GM19035 (cell line): ENCODE measurements around the gene DOCK6.

Source experiments
- ATAC-seq: cut with Tn5 transposase; IDR thresholded peaks from one replicate; pipeline ENCODE4 v1.9.1; 2021; ENCODE audit not compliant: unreplicated experiment

Gene DOCK6

DNA sequence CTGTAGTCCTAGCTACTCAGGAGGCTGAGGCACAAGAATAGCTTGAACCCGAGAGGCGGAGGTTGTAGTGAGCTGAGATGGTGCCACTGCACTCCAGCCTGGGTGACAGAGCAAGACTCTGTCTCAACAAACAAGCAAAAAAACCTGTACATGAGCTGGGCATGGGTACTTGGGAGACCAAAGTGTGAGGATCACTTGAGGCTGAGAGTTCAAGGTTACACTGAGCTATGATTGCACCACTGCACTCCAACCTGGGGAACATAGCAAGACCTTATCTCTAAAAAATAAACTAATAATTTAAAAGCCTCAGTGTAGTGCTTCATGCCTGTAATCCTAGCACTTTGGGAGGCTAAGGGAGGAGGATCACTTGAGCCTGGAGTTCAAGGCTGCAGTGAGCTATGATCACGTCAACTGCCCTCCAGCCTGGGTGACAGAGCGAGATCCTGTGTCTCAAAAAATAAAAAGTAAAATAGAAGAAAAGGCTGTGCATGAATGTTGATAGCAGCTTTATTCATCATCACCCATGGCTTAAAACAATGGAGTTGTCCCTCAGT lies 12.3 kb upstream of the DOCK6 start:
- ATAC-seq: no peak

DNA sequence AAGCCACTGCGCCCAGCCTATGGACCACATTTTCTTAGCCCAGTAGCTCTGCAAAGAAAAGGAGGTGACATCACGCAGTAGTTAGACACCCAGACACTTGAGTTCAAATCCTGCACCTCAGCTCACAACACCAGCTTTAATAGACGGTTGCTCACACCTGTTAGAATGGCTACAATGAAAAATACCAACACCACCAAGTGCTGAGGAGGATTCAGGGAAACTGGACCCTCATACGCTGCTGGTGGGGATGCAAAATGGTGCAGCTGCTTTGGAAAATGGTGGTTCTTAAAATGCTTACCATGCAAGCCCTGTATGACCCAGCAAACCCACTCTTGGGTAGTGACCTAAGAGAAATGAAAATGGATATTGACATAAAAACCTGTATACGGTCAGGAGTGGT lies 11.7 kb upstream of the DOCK6 start:
- ATAC-seq: no peak

DNA sequence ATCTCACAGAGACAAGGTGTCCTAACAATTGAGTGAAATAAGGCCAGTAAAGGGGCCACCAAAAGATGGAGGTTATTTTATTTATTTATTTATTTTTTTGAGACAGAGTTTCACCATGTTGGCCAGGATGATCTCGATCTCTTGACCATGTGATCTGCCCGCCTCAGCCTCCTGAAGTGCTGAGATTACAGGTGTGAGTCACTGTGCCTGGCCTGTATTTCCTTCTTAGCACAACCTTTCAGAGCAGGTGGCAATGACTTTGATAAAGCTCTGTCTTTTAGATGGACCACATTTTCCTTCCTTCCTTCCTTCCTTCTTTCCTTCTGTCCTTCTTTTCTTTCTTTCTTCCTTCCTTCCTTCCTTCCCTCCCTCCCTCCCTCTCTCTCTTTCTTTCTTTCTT lies 11.0 kb upstream of the DOCK6 start:
- ATAC-seq: no peak

DNA sequence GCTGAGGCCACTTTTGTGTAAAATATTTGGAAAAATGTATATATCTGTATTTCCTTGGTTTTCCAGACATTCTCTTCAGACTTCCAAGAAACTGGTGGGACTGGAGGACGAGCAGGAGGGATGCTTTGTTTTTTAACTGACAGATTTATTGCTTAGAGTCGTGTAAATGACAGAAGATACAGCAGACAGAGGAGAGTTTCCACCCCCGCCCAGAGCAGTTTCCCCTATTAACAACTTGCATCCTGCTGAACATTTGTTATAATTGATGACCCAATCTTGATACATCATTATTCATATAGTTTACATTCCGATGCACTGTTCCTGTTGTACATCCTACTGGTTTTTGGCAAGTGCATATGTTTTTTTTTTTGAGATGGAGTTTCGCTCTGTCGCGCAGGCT lies 7.1 kb upstream of the DOCK6 start:
- no peak for ATAC-seq

DNA sequence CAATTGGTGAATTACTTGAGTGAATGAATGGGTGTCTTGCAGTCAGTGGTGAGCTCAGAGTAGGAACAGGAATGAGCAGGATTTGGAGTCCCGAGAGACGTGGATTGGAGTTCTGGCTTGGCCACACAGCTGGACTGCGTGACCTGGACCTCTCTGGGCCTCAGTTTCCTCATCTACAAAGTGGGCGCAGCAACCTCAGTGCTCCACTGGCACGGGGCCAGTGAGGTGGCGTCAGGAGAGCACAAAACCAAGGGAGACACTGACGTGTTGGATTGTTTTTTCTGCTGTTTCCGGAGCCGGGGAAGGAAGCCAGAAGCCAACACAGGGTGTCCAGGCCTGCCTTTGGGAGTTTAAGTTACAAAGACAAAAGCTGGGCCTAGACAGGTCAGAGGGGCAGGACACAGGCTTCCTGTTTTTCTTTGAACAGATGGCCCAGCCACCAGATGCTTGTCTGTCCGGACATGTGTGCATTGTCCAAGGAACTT lies 6.5 kb upstream of the DOCK6 start:
- ATAC-seq: no peak

DNA sequence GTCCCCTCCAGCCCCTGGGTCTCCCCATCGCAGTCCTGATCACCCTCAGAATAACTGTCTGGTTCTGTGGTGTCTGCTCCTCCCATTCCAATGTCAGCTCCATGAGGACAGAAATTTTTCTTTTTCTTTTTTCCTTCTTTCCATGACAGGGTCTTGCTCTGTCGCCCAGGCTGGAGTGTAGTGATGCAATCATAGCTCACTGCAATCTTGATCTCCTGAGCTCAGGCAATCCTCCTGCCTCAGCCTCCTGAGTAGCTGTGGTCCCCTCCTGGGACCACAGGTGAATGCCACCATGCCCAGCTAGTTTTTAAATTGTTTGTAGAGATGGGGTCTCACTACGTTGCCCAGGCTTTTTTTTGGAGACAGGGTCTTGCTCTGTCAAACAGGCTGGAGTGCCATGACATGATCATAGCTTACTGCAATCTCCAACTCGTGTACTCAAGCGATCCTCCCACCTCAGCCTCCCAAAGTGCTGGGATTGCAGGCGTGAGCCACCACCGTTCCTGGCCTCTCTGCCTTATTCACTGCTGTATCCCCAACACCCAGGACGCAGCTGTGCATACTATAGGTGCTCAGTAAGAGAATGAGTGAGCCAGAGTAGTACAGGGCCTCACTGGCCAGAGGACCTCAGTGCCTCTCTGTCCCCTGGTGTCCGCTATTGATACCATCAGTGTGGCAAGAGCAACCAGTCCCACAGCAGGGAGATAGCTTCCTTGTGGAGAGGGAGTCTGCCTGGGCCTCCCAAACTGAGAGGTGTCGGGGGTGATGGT lies 5.2 kb upstream of the DOCK6 start:
- no peak for ATAC-seq

DNA sequence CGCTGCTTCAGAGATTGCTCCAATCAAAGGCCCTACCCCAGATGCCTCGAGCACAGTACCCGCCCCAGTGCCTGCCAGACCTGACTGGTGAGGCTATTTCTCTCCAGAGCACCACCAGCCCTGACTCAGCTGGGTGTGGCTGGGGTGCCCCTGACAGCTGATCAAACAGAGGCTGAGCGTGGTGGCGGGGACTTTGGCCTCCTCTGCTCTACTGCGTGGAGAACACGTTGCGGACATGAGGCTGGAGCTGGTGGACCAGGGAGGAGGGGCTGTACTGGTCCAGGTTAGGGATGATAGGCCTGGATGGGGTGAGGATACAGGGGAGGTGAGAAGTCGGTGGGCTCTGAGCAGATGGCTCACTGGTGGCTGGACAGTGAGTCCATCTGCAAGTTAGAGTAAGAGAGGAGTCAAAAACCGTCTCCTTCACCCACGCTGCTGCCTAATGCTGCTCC lies 3.5 kb upstream of the DOCK6 start:
- ATAC-seq: no peak

DNA sequence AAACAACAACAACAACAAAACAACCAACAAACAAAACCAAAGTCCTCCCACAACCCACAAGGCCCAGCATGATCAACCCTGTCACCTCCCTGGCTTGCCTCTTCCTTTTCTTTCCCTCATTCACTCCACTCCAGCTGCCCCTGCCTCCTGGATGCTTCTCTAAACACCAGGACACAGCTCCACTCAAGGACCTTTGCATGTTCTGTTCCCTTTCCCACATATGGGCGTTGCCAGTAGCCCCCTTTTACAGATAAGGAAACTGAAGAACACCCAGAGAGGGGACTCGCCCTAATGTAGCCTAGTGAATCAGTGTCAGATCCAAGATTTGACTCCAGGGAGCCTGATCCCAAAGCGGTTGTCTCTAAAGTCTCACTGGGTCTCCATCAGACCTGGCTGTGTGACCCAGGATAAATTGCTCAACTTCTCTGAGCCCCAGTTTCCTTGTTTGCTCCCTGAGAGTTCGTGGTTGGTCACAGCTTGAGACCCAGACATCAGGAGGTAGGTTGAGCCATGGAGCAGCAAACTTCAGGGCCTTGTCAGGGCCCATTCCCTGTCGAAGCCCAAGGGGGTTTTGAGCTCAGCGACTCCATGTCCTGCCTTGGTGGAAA lies 3.0 kb upstream of the DOCK6 start:
- ATAC-seq: no peak

DNA sequence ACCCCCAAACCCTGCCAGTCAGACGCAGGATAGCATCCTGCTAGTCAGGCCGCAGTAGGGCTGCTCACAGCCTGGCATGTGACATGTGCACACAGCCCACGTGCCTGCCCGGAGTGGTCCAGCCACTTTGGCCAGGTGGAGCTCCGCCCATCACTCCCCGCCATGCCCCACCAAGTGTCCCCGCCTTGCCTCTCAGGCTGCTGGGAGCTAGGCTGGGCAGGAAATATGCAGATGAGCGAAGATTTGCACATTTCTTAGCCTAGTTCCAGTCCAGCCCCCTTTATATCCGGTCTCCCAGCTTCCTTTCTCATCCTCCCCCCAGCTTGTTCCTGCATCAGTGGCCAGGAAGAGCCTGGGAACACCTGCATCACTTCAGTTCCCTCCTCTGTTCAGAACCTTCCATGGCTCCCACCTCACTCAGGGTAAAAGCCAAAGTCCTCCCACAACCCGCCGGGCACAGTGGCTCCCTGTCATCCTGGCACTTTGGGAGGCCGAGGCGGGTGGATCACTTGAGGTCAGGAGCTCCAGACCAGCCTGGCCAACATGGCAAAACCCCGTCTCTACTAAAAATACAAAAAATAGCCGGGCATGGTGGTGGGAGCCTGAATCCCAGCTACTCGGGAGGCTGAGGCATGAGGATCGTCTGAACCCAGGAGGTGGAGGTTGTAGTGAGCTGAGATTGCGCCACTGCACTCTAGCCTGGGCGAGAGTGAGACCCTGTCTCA lies 2.3 kb upstream of the DOCK6 start:
- no peak for ATAC-seq

DNA sequence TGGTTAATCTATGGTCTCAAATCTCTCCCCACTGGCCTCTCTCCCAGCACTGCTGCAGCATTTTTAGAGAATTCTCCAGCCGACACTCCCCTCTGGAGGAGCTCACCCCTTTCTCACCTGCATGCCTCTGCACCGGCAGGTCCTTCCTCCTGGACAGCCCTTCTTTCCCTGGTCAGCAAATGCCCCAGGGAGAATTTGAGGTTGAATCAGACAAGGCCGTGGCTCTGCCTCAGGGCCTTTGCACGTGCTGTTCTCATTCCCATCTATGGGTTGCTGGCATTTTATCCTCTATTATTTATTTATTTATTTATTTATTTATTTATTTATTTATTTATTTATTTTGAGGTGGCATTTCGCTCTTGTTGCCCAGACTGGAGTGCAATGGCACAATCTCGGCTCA lies 1.4 kb upstream of the DOCK6 start:
- no peak for ATAC-seq

DNA sequence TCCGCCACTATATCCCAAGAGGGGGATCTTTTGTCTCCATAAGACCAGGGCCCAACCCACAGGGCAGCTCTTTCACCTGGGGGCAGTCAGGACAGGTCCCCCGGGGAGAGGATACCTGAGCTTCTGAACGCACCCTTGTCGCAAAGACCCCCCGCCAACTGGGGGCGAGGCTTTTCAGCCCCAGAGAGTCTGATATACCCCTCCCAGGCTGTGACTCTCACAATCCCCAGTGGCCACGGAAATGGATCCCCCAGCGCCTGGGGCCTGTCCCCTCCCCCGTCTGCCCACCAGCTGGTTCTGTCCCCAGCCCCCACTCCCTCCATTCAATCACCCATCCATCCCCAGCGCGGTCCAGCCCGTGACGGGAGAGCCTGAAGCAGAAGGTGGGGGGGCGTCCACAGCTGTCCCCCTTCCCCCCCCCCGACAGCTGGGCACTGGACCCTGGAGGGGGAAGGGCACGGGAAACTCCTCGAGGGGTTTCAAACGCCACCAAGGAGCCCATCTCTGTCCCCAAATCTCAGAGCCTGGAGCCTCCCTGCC lies 823 bp downstream of the DOCK6 start:
- ATAC-seq: no peak

DNA sequence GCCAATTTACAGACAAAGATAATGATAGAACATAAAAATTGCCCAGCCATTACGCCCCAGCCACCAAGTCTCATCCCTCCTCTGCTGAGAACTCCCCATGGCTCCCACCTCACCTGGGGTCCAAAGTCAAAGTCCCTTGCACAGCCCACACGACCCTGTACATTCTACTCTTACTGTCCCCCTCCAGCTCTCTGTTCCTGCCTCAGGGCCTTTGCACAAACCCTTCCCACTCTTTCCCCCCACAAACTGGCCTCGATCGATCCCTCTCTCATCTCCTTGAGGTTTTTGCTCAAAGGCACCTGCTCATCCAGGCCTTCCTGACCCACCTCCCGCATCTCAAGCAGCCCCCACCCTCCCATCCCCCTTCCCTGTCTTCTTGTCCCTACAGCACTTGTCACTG lies 1.3 kb downstream of the DOCK6 start:
- no peak for ATAC-seq

DNA sequence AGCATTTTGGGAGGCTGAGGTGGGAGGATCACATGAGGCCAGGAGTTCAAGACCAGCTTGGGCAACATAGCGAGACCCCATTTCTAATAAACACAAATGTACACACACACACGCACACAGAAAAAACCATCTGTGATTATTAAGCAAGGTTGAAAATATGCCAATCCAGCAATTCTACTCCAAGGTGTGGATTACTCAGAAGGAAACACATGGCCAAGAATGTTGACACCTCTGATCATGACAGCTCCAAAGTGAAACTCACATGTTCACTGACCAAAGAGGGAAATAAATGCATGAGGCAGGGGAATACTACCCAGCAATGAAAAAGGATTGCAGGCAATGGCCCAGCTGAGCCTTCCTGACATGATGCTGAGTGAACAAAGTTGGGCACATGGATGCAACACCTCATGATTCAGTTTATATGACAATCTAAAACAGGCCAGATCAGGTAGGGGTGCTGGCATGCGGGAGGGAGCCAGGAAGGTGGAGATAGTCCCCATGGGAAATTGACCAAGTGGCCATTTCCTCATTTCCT lies 4.4 kb downstream of the DOCK6 start:
- ATAC-seq: no peak

DNA sequence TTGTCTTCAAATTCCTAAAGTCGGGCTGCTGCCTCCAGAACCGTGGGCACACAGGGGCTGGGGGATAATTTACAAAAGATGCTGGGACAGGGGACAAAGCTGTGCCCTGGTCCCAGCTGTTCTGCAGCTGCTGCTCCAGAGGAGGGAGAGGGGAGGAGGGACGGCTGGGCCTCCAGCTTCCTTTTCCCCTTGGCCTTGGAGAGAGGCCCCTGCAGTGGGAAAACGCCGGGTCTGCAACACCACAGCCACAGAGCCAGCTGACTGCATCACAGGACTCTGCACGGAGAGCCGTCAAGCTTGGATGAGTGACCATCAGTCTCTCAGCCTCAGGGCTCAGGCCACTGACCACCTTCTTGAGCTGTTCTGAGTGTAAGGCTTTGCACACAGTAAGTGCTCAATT lies 6.1 kb downstream of the DOCK6 start:
- no peak for ATAC-seq

DNA sequence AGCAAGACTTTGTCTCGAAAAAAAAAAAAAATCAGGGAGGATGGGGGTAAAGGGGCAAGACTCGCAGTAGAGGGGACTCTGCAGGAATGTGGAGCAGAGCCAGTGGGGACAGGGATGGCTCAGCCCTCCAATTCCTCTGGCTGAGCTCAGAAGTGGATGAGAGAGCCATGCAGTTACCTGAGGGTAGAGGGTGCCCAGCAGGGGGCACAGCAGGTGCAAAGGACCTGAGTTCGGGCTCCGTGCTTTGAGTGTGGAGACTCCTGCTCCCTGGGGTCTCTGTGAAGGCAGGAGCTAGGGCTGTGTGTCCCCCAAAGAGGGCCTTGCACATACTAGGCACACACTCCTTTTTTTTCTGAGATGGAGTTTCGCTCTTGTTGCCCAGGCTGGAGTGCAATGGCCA lies 7.7 kb downstream of the DOCK6 start:
- ATAC-seq: no peak

DNA sequence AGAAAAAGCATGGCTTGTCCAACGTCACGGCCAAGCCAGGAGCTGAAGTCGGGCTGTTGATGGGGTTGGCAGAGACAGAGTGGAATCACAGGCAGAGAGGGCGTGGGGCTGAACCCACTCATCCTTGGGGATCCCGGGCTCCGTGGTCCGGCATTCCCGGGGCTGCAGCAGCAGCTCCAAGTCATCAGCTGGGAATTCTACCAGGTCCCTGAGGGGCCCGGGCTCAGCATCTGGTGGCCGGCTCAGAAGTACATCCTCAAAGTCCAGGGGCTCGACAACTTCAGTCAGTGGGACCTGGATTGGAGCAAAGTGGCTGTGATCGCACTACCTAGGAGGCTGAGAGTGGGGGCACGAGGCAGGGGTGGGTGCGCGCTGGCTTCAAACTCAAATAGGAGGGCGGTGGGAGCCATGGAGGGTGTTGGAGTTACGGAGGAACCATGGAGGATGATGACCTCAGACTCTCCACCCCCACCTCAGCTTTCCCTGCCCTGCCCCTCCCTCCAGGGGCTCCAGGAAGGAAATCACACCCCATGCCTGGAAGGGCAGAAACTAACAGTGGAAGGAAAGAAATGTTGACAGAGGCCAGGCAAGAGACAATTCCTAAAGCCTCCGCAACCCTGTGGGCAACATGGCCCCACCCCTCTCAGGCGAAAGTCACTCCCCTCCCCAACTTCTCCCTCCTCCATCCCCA lies 9.5 kb downstream of the DOCK6 start:
- no peak for ATAC-seq

DNA sequence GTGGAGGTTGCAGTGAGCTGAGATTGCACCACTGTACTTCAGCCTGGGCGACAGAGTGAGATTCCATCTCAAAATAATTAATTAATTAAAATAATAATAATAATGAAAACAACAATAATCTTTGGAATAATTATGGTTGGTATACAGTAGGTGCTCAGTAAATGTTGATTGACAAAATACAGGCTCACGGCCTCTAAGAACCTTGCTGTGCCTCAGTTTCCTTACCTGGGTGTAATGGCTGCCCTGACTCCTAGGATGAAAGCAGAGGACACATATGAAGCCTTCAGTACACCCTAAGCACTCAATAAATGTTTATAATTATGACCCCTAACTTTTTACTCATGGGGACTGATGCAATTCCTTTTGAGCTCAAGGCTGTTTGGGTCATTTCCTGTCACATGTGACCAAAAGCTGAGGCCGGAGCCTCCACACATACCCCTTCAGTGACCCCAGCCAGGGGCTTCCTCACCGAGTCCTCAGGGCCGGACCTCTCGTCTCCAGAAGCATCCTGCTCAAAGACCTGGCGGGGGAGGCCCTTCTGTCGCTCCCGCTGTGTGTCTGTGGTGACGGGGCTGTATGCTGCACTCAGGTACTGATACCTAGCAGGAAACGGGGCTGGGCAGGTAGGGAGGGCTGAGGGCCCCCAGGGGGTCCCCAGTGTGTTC lies 10.5 kb downstream of the DOCK6 start:
- no peak for ATAC-seq

DNA sequence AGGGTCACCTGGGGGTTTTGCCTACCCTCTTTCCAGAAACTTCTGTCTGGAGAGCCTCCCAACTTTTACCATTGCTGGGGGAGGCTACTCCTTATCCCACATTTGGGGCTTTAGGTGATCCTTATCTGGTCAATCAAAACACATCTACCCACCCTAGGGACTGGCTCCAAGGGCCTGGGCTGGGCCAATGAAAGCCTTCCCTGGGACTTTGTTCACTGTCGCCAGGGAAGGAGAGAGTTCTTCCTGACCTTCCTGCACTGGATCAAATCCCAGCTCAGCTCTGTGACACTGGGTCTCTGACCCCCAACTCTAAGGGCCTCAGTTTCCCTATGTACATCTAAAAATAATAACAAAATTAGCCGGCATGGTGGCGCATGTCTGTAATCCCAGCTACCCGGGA lies 11.1 kb downstream of the DOCK6 start:
- ATAC-seq: no peak

DNA sequence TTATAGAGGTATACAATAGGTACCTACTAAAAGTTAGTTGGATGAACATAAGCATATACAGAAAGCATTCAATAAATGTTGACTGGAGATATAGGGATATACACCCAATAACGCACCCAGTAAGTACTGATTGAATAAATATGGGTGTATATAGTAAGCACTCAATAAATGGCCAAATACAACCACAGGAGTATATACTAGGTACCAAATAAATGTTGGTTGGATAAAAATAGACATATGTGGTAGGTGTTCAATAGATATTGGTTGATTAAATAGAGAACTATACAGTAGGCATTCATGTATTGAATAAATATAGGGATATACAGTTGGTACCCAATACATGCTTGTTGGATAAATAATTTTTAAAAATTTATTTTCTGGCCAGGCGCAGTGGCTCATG lies 13.5 kb downstream of the DOCK6 start:
- ATAC-seq: no peak

DNA sequence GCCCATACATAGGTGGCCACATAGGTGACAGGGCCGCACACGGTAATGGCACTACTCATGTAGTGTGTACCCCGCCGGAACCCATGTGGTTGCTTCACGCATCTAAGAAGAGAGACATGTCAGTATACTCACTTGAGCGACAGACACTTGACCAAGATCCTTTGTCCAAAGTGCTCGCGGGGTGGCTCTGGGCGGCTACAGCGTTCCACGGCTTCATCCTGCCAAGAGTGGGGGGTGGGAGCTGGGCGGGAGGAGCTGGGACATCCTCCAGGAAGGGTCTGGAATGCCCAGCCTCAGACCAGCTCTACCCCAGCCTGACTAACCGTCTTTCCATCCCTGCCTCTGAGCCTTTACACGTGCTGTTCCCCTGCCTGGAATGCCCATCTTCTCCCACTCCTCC lies 14.4 kb downstream of the DOCK6 start:
- ATAC-seq: no peak
